Kidney capillary endothelial cell (primary cell): ENCODE results near the gene SDCCAG8.

Experiments
- DNase-seq: peaks from one replicate; pipeline ENCODE4 v3.0.0-alpha.2; 2018; ENCODE audit warnings: low spot score

SDCCAG8 gene

GRCh38 chr1:243503155-243503554 lies 247.3 kb downstream of the SDCCAG8 start:
- DNase-seq, result no peak

GRCh38 chr1:243505986-243506689 lies 250.3 kb downstream of the SDCCAG8 start:
- DNase-seq, result no peak

GRCh38 chr1:243507001-243507671 lies 251.3 kb downstream of the SDCCAG8 start:
- DNase-seq, result no peak

GRCh38 chr1:243507672-243508302 lies 251.9 kb downstream of the SDCCAG8 start:
- no peak for DNase-seq

- DNase-seq, result no peak
Observed at GRCh38 chr1:243508303-243508713, 252.5 kb downstream of the SDCCAG8 start.

- DNase-seq, result no peak
Observed at GRCh38 chr1:243508943-243509342, 253.1 kb downstream of the SDCCAG8 start.

- no peak for DNase-seq
Observed at GRCh38 chr1:243510928-243511327, 255.1 kb downstream of the SDCCAG8 start.

GRCh38 chr1:243513726-243514491 lies 258.1 kb downstream of the SDCCAG8 start:
- DNase-seq, result no peak

- DNase-seq, result no peak
Observed at GRCh38 chr1:243514927-243515326, 259.1 kb downstream of the SDCCAG8 start.

GRCh38 chr1:243520831-243521230 lies 265.0 kb downstream of the SDCCAG8 start:
- DNase-seq, result no peak

GRCh38 chr1:243523766-243524165 lies 267.9 kb downstream of the SDCCAG8 start:
- DNase-seq, result no peak

- DNase-seq, result peak; percentile 90
Observed at GRCh38 chr1:243525085-243525487, 269.2 kb downstream of the SDCCAG8 start.

GRCh38 chr1:243526180-243526579 lies 270.3 kb downstream of the SDCCAG8 start:
- no peak for DNase-seq

- DNase-seq, result no peak
Observed at GRCh38 chr1:243528459-243529121, 272.7 kb downstream of the SDCCAG8 start.

GRCh38 chr1:243529512-243529911 lies 273.7 kb downstream of the SDCCAG8 start:
- no peak for DNase-seq

GRCh38 chr1:243535014-243535413 lies 279.2 kb downstream of the SDCCAG8 start:
- DNase-seq, result no peak

- no peak for DNase-seq
Observed at GRCh38 chr1:243539636-243540035, 283.8 kb downstream of the SDCCAG8 start.

- no peak for DNase-seq
Observed at GRCh38 chr1:243542739-243543415, 287.0 kb downstream of the SDCCAG8 start.

- no peak for DNase-seq
Observed at GRCh38 chr1:243543501-243543900, 287.7 kb downstream of the SDCCAG8 start.

- DNase-seq, result no peak
Observed at GRCh38 chr1:243546457-243546856, 290.6 kb downstream of the SDCCAG8 start.

GRCh38 chr1:243547891-243548290 lies 292.1 kb downstream of the SDCCAG8 start:
- no peak for DNase-seq
